Ascending aorta (tissue), 2 donors: Measurements from ENCODE around the gene RAET1E. TPM values are rescaled to one million over a fixed set of nuclear protein-coding genes. Genes with fewer than 3 reads are reported as not detected.

ENCODE experiments used
- DNase-seq, 2 donors: peaks; one replicate each; pipeline ENCODE4 v3.0.0-alpha.2; 2019; ENCODE audit warnings: low spot score in 2 of 2
- H3K27ac ChIP-seq, 2 donors: fragments of 200-600 bp; sonication (generic); one replicate each; pipeline ENCODE4 v1.5.1; 2016 to 2017; ENCODE audit warnings: mild to moderate bottlenecking in 1 of 2
- H3K27me3 ChIP-seq: fragments of 200-600 bp; sonication (generic); one replicate; pipeline ENCODE4 v1.5.1; 2017
- H3K36me3 ChIP-seq, 2 donors: fragments of 200-600 bp; sonication (generic); one replicate each; pipeline ENCODE4 v1.5.1; 2016
- H3K4me1 ChIP-seq, 2 donors: fragments of 200-600 bp; sonication (generic); one replicate each; pipeline ENCODE4 v1.5.1; 2016 to 2017; ENCODE audit warnings: mild to moderate bottlenecking in 1 of 2
- H3K4me3 ChIP-seq, 2 donors: fragments of 200-600 bp; sonication (generic); one replicate each; pipeline ENCODE4 v1.5.1; 2016 to 2017; ENCODE audit warnings: mild to moderate bottlenecking in 1 of 2
- H3K9me3 ChIP-seq, 2 donors: fragments of 200-600 bp; sonication (generic); one replicate each; pipeline ENCODE4 v1.5.1; 2016
- CTCF ChIP-seq, 3 experiments: fragments of 200-600 bp in 2 of 3; fragments of 450-650 bp in 1 of 3; sonication (generic) in 2 of 3; IDR thresholded peaks; one replicate each; pipeline ENCODE4 v1.5.1; 2016 to 2019; ENCODE audit warnings: antibody characterized with exemption in 3 of 3, mild to moderate bottlenecking in 1 of 3, moderate library complexity in 1 of 3
- intact Hi-C: fragments of 100-400 bp; cut with DNase I; formaldehyde crosslinking; loops from one replicate; pipeline ENCODE4 v1.15.1; 2023
- total RNA-seq: library from RNA; depleted of rRNA; stranded (reverse); fragments of >200 nt; gene quantifications from one replicate; pipeline ENCODE4 v1.1.0, GENCODE V29; 2016

RAET1E gene
- total RNA-seq, 1 donor from 2014 or later, result not detected

GRCh38 chr6:149903938-149904611, 6.2 kb upstream of the RAET1E start:
- no peaks in the 10 kb centered on the region for H3K9me3 ChIP-seq
- DNase-seq, result no peak
- intact Hi-C loops, result no loop called here
- H3K4me1 ChIP-seq, result no peaks in the 10 kb centered on the region
- H3K27me3 ChIP-seq, result no peaks in the 10 kb centered on the region
- no peak for TF ChIP-seq CTCF (IDR thresholded peaks at IDR 0.05)
- H3K27ac ChIP-seq, result no peak overlapping the region
- no peaks in the 10 kb centered on the region for H3K36me3 ChIP-seq
- H3K4me3 ChIP-seq, result no peak overlapping the region

GRCh38 chr6:149901444-149902140, 3.7 kb upstream of the RAET1E start:
- TF ChIP-seq CTCF (IDR thresholded peaks at IDR 0.05), result no peak
- Histone ChIP-seq H3K27me3 (no peaks in the 10 kb centered on the region), H3K27ac (no peak overlapping the region), H3K9me3 (no peaks in the 10 kb centered on the region), H3K4me3 (no peak overlapping the region), H3K36me3 (no peaks in the 10 kb centered on the region), H3K4me1 (peaks cover 8 to 9% of the 10 kb centered on the region in 2 donors)
- intact Hi-C loops, result no loop called here
- peak in 1 of 2 donors; percentile 30 for DNase-seq

GRCh38 chr6:149900620-149901443, 2.9 kb upstream of the RAET1E start:
- no peaks in the 10 kb centered on the region for H3K36me3 ChIP-seq
- TF ChIP-seq CTCF (IDR thresholded peaks at IDR 0.05), result no peak
- no peak overlapping the region for H3K4me3 ChIP-seq
- no peaks in the 10 kb centered on the region for H3K27me3 ChIP-seq
- H3K9me3 ChIP-seq, result no peaks in the 10 kb centered on the region
- H3K4me1 ChIP-seq, result peaks cover 9 to 15% of the 10 kb centered on the region in 2 donors
- intact Hi-C loops, result no loop called here
- no peak for DNase-seq
- H3K27ac ChIP-seq, result no peak overlapping the region

- Histone ChIP-seq H3K4me1 (peaks cover 12 to 23% of the 10 kb centered on the region in 2 donors), H3K4me3 (no peak overlapping the region), H3K27ac (no peak overlapping the region), H3K27me3 (no peaks in the 10 kb centered on the region), H3K9me3 (no peaks in the 10 kb centered on the region), H3K36me3 (no peaks in the 10 kb centered on the region)
- no peak for DNase-seq
- intact Hi-C loops, result no loop called here
- TF ChIP-seq CTCF (IDR thresholded peaks at IDR 0.05), result no peak
Observed at GRCh38 chr6:149899926-149900619, 2.2 kb upstream of the RAET1E start.

- H3K4me3 ChIP-seq, result no peak overlapping the region
- no peak for DNase-seq
Observed at GRCh38 chr6:149899486-149899885, 1.6 kb upstream of the RAET1E start.

More at GRCh38 chr6:149899486-149899885, 1.6 kb upstream of the RAET1E start:
- Histone ChIP-seq H3K27ac (no peak overlapping the region), H3K9me3 (no peaks in the 10 kb centered on the region), H3K27me3 (no peaks in the 10 kb centered on the region), H3K36me3 (no peaks in the 10 kb centered on the region), H3K4me1 (peaks cover 12 to 26% of the 10 kb centered on the region in 2 donors)
- no peak for TF ChIP-seq CTCF (IDR thresholded peaks at IDR 0.05)
- intact Hi-C loops, result no loop called here
